Activated T-helper 1 cell treated with anti-CD3 and anti-CD28 coated beads, Interleukin-12 subunit alpha, Interleukin-12 subunit beta, Interleukin-2, Interleukin-4 antibody, amounts not matched to agents 30 ng/mL and 10 ng/mL and 1 ng/mL, durations not matched to agents 14 hours and 24 hours and 36 hours (primary cell): Measurements from ENCODE around the gene PANK4. TPM values are rescaled to one million over a fixed set of nuclear protein-coding genes. Genes with fewer than 3 reads are reported as not detected.

Experiments
- DNase-seq: peaks from one replicate; pipeline ENCODE4 v3.0.0; 2021; ENCODE audit warnings: low spot score
- H3K27ac Mint-ChIP-seq: one replicate; pipeline ENCODE4 v1.8.0; 2021; ENCODE audit warnings: mild to moderate bottlenecking, mixed read lengths
- H3K27me3 Mint-ChIP-seq: one replicate; pipeline ENCODE4 v1.8.0; 2022; ENCODE audit warnings: mild to moderate bottlenecking, moderate library complexity, mixed read lengths; ENCODE audit not compliant: insufficient read depth
- H3K36me3 Mint-ChIP-seq: one replicate; pipeline ENCODE4 v1.8.0; 2021; ENCODE audit warnings: low read depth, mixed read lengths
- H3K4me1 Mint-ChIP-seq: one replicate; pipeline ENCODE4 v1.8.0; 2021; ENCODE audit warnings: low read depth, mixed read lengths
- H3K4me3 Mint-ChIP-seq: one replicate; pipeline ENCODE4 v1.8.0; 2021; ENCODE audit warnings: mild to moderate bottlenecking, moderate library complexity, mixed read lengths
- H3K9me3 Mint-ChIP-seq: one replicate; pipeline ENCODE4 v1.8.0; 2021; ENCODE audit warnings: mixed read lengths
- intact Hi-C: fragments of 100-400 bp; cut with micrococcal nuclease; formaldehyde crosslinking; loops from one replicate; pipeline ENCODE4 v1.15.1; 2024
- total RNA-seq: library from RNA; stranded (reverse); gene quantifications from 2 replicates; pipeline ENCODE4 v1.2.3, GENCODE V29; 2022

The PANK4 gene
- total RNA-seq, 1 donor from 2014 or later = 65.6 TPM

- no peaks in the 10 kb centered on the region for H3K27me3 Mint-ChIP-seq
- no peak for DNase-seq
- peaks cover 6% of the 10 kb centered on the region for H3K4me1 Mint-ChIP-seq
- no peaks in the 10 kb centered on the region for H3K9me3 Mint-ChIP-seq
- H3K27ac Mint-ChIP-seq = no peak overlapping the region
- H3K36me3 Mint-ChIP-seq = peaks cover 6% of the 10 kb centered on the region
- intact Hi-C loops = no loop called here
- no peak overlapping the region for H3K4me3 Mint-ChIP-seq
Observed at GRCh38 chr1:2564006-2564814, 37.8 kb upstream of the PANK4 start.

DNA sequence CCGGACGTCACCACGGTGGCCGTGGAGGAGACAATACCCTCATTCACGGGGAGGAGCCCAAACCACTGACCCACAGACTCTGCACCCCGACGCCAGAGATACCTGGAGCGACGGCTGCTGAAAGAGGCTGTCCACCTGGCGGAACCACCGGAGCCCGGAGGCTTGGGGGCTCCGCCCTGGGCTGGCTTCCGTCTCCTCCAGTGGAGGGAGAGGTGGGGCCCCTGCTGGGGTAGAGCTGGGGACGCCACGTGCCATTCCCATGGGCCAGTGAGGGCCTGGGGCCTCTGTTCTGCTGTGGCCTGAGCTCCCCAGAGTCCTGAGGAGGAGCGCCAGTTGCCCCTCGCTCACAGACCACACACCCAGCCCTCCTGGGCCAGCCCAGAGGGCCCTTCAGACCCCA is 36.8 kb upstream of the PANK4 start:
- Mint-ChIP-seq H3K27me3 (no peaks in the 10 kb centered on the region), H3K4me3 (no peak overlapping the region), H3K9me3 (no peaks in the 10 kb centered on the region), H3K4me1 (peaks cover 9% of the 10 kb centered on the region), H3K27ac (no peak overlapping the region), H3K36me3 (peaks cover 9% of the 10 kb centered on the region)
- intact Hi-C loops = no loop called here
- DNase-seq = no peak

- Mint-ChIP-seq H3K4me3 (no peak overlapping the region), H3K27me3 (no peaks in the 10 kb centered on the region), H3K9me3 (no peaks in the 10 kb centered on the region), H3K27ac (no peak overlapping the region), H3K4me1 (peaks cover 13% of the 10 kb centered on the region), H3K36me3 (peaks cover 9% of the 10 kb centered on the region)
- DNase-seq = no peak
- intact Hi-C loops = no loop called here
Observed at GRCh38 chr1:2561898-2562895, 35.8 kb upstream of the PANK4 start.

DNA sequence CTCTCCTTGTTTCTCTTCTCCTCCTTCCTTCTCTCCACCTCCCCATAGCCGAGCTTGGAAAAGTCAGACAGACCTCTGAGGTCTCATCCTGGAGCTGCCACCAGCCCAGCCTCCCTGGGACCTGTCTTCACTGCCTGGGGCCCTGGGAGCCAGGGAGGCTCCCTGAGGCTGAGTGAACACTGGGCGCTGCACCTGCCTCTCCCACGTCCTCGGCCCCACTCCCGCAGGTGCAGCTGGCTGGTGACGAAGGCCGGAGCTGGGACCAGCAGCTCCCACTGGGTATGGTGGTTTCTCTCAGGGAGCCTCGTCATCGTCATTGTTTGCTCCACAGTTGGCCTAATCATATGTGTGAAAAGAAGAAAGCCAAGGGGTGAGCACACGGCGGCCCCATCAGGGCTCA is 35.0 kb upstream of the PANK4 start:
- Mint-ChIP-seq H3K27ac (peak overlapping the region; percentile 73), H3K4me3 (peak overlapping the region; percentile 51), H3K4me1 (peaks cover 13% of the 10 kb centered on the region), H3K36me3 (peaks cover 13% of the 10 kb centered on the region), H3K9me3 (no peaks in the 10 kb centered on the region), H3K27me3 (no peaks in the 10 kb centered on the region)
- DNase-seq = no peak
- intact Hi-C loops = no loop called here

DNA sequence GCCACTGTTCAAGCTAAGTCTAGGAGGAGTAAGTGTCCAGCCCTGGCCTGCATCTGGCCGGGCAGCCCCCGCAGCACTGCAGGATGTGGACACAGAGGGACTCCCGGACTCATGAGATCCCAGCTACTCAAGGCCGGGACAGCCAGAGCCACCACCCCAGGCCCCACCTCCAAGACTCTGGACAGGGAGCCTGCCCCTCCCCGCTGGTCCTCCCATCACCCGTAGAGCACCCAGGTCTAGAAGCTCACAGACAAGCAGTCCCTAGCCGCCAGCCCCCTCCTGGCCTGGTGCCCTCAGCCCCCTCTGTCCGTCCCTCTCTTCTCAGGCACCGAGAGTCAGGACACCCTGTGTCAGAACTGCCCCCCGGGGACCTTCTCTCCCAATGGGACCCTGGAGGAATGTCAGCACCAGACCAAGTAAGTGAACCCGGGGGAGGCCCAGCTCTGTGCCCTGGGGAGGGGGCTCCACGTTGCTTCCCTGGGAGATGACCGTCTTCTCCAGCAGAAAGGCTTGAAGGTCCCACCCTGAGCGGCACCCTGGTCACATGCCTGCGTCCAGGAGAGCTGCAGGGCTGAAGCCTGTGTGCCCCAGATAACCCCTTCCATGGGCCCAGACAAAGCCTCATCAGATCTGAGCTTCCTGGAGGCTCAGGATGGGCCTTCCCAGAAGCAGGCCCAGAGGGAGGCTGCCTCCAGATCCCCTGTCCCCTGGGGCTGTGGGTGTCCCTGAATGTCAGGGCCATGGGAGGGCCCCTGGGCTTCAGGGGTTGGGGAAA is 34.1 kb upstream of the PANK4 start:
- Mint-ChIP-seq H3K4me1 (peaks cover 13% of the 10 kb centered on the region), H3K27me3 (no peaks in the 10 kb centered on the region), H3K36me3 (peaks cover 16% of the 10 kb centered on the region), H3K27ac (no peak overlapping the region), H3K9me3 (no peaks in the 10 kb centered on the region), H3K4me3 (no peak overlapping the region)
- intact Hi-C loops = no loop called here
- no peak for DNase-seq

GRCh38 chr1:2559509-2560298 is 33.3 kb upstream of the PANK4 start:
- no peaks in the 10 kb centered on the region for H3K9me3 Mint-ChIP-seq
- no peak overlapping the region for H3K27ac Mint-ChIP-seq
- intact Hi-C loops = no loop called here
- peaks cover 18% of the 10 kb centered on the region for H3K36me3 Mint-ChIP-seq
- no peaks in the 10 kb centered on the region for H3K27me3 Mint-ChIP-seq
- peaks cover 16% of the 10 kb centered on the region for H3K4me1 Mint-ChIP-seq
- no peak overlapping the region for H3K4me3 Mint-ChIP-seq
- no peak for DNase-seq

GRCh38 chr1:2558861-2559260 is 32.5 kb upstream of the PANK4 start:
- peak overlapping the region; percentile 74 for H3K4me3 Mint-ChIP-seq
- no peak for DNase-seq
- peak overlapping the region; percentile 66 for H3K27ac Mint-ChIP-seq
- intact Hi-C loops = no loop called here
- peaks cover 20% of the 10 kb centered on the region for H3K36me3 Mint-ChIP-seq
- H3K27me3 Mint-ChIP-seq = no peaks in the 10 kb centered on the region
- peaks cover 24% of the 10 kb centered on the region for H3K4me1 Mint-ChIP-seq
- no peaks in the 10 kb centered on the region for H3K9me3 Mint-ChIP-seq

GRCh38 chr1:2558420-2558819 is 32.0 kb upstream of the PANK4 start:
- H3K36me3 Mint-ChIP-seq = peaks cover 20% of the 10 kb centered on the region
- DNase-seq = no peak
- H3K4me3 Mint-ChIP-seq = peak overlapping the region; percentile 88
- peaks cover 24% of the 10 kb centered on the region for H3K4me1 Mint-ChIP-seq
- intact Hi-C loops = no loop called here
- H3K27me3 Mint-ChIP-seq = no peaks in the 10 kb centered on the region
- peak overlapping the region; percentile 66 for H3K27ac Mint-ChIP-seq
- H3K9me3 Mint-ChIP-seq = no peaks in the 10 kb centered on the region

GRCh38 chr1:2557482-2558400 is 31.3 kb upstream of the PANK4 start:
- H3K4me1 Mint-ChIP-seq = peaks cover 24% of the 10 kb centered on the region
- H3K4me3 Mint-ChIP-seq = peak overlapping the region; percentile 88
- H3K9me3 Mint-ChIP-seq = no peaks in the 10 kb centered on the region
- intact Hi-C loops = no loop called here
- no peaks in the 10 kb centered on the region for H3K27me3 Mint-ChIP-seq
- H3K36me3 Mint-ChIP-seq = peaks cover 18% of the 10 kb centered on the region
- DNase-seq = no peak
- H3K27ac Mint-ChIP-seq = peak overlapping the region; percentile 86

DNA sequence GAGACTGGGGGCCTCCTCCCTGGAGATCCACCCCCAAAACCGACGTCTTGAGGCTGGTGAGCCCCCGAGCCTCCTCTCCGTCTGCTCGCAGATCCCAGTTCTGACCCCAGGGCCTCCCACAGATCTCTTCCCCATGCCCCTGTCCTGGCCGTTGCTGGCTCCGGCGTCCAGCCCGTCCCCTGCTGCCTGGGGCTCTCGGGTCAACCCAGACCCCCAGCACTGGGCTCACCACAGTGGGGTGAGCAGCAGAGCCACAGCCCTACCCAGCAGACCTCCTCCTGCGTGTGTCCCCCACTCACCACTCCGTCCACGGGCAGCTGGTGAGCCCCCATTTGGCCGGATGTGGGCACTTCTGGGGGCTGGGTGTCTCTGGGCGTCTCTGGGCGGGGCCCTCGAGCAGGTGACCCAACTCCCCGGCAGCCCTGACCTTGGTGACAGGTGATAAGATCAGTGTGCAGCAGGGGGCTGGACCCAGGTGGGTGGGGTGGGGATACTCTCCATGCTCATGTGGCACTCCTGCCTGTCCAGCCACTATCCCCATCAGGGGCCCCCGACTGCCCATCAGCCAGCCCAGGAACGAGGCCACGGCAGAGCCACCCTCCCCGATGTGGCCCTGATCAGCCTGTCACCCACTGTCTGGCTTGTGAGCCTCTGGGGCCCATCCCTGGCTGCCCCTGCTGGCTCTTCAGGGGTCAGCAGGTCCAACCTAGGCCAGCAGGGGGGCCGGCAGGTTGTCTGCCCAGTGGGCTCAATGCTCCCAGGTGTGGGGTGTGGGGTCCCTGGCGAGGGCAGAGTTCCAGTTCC is 30.5 kb upstream of the PANK4 start:
- H3K27me3 Mint-ChIP-seq = no peaks in the 10 kb centered on the region
- H3K27ac Mint-ChIP-seq = peak overlapping the region; percentile 86
- H3K9me3 Mint-ChIP-seq = no peaks in the 10 kb centered on the region
- H3K4me1 Mint-ChIP-seq = peaks cover 24% of the 10 kb centered on the region
- peak; percentile 53 for DNase-seq
- intact Hi-C loops = loop anchor here (1.0 kb wide), 5 partner anchors 9 to 229 kb away; partner anchors contain the start of genes PANK4 and PRXL2B
- peak overlapping the region; percentile 88 for H3K4me3 Mint-ChIP-seq
- peaks cover 18% of the 10 kb centered on the region for H3K36me3 Mint-ChIP-seq
